Neutrophil (primary cell): ENCODE results near the gene CCDC177.

ENCODE experiments used
- H3K27ac ChIP-seq: fragments of 200-600 bp; sonication (generic); 2 replicates; pipeline ENCODE4 v1.5.1; 2016; ENCODE audit warnings: mild to moderate bottlenecking, moderate library complexity
- H3K27me3 ChIP-seq: fragments of 200-600 bp; sonication (generic); 2 replicates; pipeline ENCODE4 v1.6.0; 2016; ENCODE audit warnings: mild to moderate bottlenecking
- H3K36me3 ChIP-seq: fragments of 200-600 bp; sonication (generic); 2 replicates; pipeline ENCODE4 v1.5.1; 2017
- H3K4me1 ChIP-seq, 2 experiments: fragments of 200-600 bp in 1 of 2; sonication (generic) in 1 of 2; 1 replicate in 1 of 2; 2 replicates in 1 of 2; pipeline versions ENCODE4 v1.5.1 to v1.6.1; 2013 to 2016; ENCODE audit warnings: low read depth in 1 of 2, low read length in 1 of 2, mild to moderate bottlenecking in 1 of 2, moderate library complexity in 1 of 2; ENCODE audit not compliant: control insufficient read depth in 1 of 2, insufficient read depth in 1 of 2
- H3K4me3 ChIP-seq, 2 experiments: fragments of 200-600 bp in 1 of 2; sonication (generic) in 1 of 2; 1 replicate in 1 of 2; 2 replicates in 1 of 2; pipeline ENCODE4 v1.5.1; 2013 to 2016; ENCODE audit warnings: low read depth in 1 of 2, low read length in 1 of 2, mild to moderate bottlenecking in 1 of 2, moderate library complexity in 1 of 2
- H3K9me3 ChIP-seq: fragments of 200-600 bp; sonication (generic); 2 replicates; pipeline ENCODE4 v1.5.1; 2016
- TF ChIP-seq, protein P1 (sequence below): fragments of 200-600 bp; sonication (generic); IDR thresholded peaks from 2 replicates; pipeline ENCODE4 v1.5.1; 2016; ENCODE audit warnings: antibody characterized with exemption

CCDC177 gene

DNA sequence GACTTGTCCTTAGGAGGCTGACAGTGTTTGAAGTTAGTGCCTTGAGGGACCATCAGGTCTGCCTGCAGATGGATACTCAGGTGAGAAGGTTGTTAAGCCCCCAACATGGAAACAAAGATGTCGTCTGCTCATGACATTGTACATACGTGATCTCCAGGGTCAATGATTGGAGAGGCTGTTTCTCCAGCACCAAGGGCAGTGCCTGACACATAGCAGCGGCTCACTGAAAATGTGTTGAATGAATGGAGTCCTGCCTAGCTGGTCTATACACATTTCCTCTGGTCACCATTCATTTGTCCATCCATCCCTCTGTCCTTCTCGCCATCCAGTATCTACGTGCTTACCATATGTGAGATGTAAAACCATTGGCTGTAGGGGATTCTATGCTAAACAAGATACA, 7.1 kb downstream of the CCDC177 start:
- no peaks in the 10 kb centered on the region for H3K9me3 ChIP-seq
- peaks cover 5 to 11% of the 10 kb centered on the region in 2 experiments for H3K4me1 ChIP-seq
- no peaks in the 10 kb centered on the region for H3K36me3 ChIP-seq
- no peak overlapping the region for H3K27ac ChIP-seq
- TF ChIP-seq, protein P1, sequence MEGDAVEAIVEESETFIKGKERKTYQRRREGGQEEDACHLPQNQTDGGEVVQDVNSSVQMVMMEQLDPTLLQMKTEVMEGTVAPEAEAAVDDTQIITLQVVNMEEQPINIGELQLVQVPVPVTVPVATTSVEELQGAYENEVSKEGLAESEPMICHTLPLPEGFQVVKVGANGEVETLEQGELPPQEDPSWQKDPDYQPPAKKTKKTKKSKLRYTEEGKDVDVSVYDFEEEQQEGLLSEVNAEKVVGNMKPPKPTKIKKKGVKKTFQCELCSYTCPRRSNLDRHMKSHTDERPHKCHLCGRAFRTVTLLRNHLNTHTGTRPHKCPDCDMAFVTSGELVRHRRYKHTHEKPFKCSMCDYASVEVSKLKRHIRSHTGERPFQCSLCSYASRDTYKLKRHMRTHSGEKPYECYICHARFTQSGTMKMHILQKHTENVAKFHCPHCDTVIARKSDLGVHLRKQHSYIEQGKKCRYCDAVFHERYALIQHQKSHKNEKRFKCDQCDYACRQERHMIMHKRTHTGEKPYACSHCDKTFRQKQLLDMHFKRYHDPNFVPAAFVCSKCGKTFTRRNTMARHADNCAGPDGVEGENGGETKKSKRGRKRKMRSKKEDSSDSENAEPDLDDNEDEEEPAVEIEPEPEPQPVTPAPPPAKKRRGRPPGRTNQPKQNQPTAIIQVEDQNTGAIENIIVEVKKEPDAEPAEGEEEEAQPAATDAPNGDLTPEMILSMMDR = no peak
- peaks cover 100% of the 10 kb centered on the region for H3K27me3 ChIP-seq
- no peak overlapping the region for H3K4me3 ChIP-seq

DNA sequence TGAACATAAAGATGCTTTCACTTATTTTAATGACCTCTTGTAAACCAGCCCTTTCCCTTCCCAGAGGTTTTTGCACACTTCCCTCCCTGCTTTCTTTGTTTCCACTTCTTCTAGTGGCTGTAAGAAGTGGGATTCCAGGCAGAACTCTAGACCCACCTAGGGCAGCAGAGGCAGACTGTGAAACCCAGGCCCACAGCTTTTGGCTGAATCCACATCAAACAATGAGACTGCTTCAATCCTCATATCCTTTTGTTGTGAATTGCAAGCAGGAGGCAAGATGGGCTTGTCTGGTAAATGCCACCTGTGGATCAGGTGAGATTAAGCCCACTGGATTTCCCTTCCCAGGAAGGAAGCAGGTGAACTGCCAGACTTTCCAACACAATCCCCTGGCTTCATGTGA, 12.8 kb downstream of the CCDC177 start:
- Histone ChIP-seq H3K4me1 (no peaks in the 10 kb centered on the region), H3K9me3 (no peaks in the 10 kb centered on the region), H3K27ac (no peak overlapping the region), H3K36me3 (no peaks in the 10 kb centered on the region), H3K27me3 (peaks cover 90% of the 10 kb centered on the region), H3K4me3 (no peak overlapping the region)
- TF ChIP-seq, protein P1 = no peak

DNA sequence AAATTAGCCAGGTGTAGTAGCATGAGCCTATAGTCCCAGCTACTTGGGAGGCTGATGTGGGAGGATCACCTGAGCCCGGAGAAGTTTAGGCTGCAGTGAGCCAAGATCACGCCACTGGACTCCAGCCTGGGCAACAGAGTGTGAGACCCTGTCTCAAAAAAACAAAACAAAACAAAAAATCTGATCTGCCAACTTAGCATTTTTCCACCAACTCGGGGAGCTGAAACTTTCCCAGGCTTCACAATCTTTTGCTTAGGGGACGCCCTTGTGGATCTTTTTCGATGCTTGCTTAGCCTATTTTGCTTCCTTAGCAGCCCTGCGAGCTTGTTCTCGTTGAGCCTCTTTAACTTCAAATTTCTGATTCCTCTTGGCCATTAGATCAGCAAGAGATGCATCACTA, 13.8 kb downstream of the CCDC177 start:
- TF ChIP-seq, protein P1 = no peak
- Histone ChIP-seq H3K4me3 (no peak overlapping the region), H3K9me3 (no peaks in the 10 kb centered on the region), H3K36me3 (no peaks in the 10 kb centered on the region), H3K27ac (no peak overlapping the region), H3K27me3 (peaks cover 85% of the 10 kb centered on the region), H3K4me1 (no peaks in the 10 kb centered on the region)

DNA sequence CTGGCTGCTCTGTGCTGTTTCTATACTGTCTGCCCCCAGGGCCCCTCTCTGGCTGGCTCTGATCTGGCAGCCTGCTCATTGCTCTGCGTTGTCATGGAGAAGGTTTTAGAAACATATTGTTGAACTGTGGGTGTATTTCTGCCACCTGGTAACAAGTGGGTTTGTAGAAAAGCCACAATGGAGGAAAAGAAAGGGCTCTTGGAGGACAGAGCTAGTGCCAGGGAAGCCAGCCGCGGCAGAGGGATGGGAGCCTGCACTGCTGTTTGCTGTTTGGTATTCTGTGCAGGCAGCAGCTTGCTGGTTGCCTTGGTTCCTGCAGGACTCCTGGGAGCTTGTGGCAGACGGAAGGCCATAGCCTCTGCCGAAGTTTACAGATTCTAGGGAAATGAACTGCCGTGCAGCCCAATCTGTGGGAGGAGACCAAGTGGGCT, 15.1 kb downstream of the CCDC177 start:
- TF ChIP-seq, protein P1 = no peak
- no peak overlapping the region for H3K27ac ChIP-seq
- H3K36me3 ChIP-seq = no peaks in the 10 kb centered on the region
- H3K4me1 ChIP-seq = no peaks in the 10 kb centered on the region
- peaks cover 83% of the 10 kb centered on the region for H3K27me3 ChIP-seq
- H3K4me3 ChIP-seq = no peak overlapping the region
- H3K9me3 ChIP-seq = no peaks in the 10 kb centered on the region

DNA sequence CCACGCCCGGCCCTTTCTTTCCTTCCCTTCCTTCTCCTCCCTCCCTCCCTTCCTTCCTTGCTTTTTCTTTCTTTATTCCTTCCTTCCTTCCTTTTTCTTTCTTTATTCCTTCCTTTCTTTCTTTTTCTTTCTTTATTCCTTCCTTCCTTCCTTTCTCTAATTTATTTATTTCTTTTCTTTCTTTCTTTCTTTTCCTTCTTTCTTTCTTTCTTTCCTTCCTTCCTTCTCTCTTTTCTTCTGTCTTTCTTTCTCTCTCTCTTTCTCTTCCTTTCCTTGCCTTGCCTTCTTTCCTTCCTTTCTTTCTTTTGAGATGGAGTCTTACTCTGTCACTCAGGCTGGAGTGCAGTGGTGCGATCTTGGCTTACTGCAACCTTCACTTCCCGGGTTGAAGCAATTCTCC, 15.9 kb downstream of the CCDC177 start:
- peaks cover 83% of the 10 kb centered on the region for H3K27me3 ChIP-seq
- H3K4me3 ChIP-seq = no peak overlapping the region
- no peak overlapping the region for H3K27ac ChIP-seq
- TF ChIP-seq, protein P1 = no peak
- H3K4me1 ChIP-seq = no peaks in the 10 kb centered on the region
- no peaks in the 10 kb centered on the region for H3K36me3 ChIP-seq
- no peaks in the 10 kb centered on the region for H3K9me3 ChIP-seq

DNA sequence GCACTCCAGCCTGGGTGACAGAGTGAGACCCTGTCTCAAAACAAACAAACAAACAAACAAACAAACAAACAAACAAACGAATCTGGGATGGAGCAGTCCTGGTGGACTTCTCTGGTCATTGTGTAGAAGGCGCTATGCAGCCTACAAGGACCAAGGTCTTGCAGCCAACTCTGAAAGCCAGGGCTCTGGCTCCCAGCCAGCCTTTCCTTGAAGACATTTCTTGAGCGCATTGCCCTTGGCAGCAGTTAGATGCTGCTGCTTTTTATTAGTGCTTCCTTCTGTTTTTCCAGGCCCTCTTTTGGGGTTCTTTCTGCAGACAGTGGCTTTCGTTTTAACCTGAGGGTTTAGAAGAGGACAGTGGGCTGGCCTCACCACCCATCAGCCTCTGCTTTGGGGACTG, 20.2 kb downstream of the CCDC177 start:
- Histone ChIP-seq H3K9me3 (no peaks in the 10 kb centered on the region), H3K36me3 (no peaks in the 10 kb centered on the region), H3K27ac (no peak overlapping the region), H3K27me3 (peaks cover 77% of the 10 kb centered on the region), H3K4me1 (no peaks in the 10 kb centered on the region), H3K4me3 (no peak overlapping the region)
- TF ChIP-seq, protein P1 = no peak
